ENCODE measurements around the gene CATSPERB.
"Not testable (repeated sequence)": the region's sequence is repeated elsewhere in the genome, so short reads cannot be mapped to it uniquely, and the experiment has no call there.

Gene CATSPERB

GRCh38 chr14:91595736-91596135 lies 136.2 kb downstream of the CATSPERB start:
- Histone ChIP-seq H3K36me3 (ENCODE audit: control insufficient read depth, insufficient read depth, low read length) (no peaks in the 10 kb centered on the region), H3K4me3 (ENCODE audit: insufficient read depth, low read depth, low read length) (no peak overlapping the region), H3K9me3 (ENCODE audit: control insufficient read depth, low read length) (no peaks in the 10 kb centered on the region), H3K4me1 (ENCODE audit: control insufficient read depth, insufficient read depth, low read length) (no peaks in the 10 kb centered on the region), H3K27ac (ENCODE audit: insufficient read depth, low read depth, low read length, poor library complexity, severe bottlenecking) (no peak overlapping the region), H3K27me3 (ENCODE audit: control insufficient read depth, insufficient read depth, low read length, poor library complexity, severe bottlenecking) (no peaks in the 10 kb centered on the region)
- 92 to 93% methylated on average over 1 of the region's 1 CpG for WGBS, 2 experiments

GRCh38 chr14:91593957-91594356 lies 137.9 kb downstream of the CATSPERB start:
- WGBS, 2 experiments: 89 to 100% methylated on average over 1 of the region's 2 CpGs
- H3K27me3 ChIP-seq (ENCODE audit: control insufficient read depth, insufficient read depth, low read length, poor library complexity, severe bottlenecking); H3K9me3 ChIP-seq (ENCODE audit: control insufficient read depth, low read length); H3K4me1 ChIP-seq (ENCODE audit: control insufficient read depth, insufficient read depth, low read length); H3K36me3 ChIP-seq (ENCODE audit: control insufficient read depth, insufficient read depth, low read length); H3K4me3 ChIP-seq (ENCODE audit: insufficient read depth, low read depth, low read length); H3K27ac ChIP-seq (ENCODE audit: insufficient read depth, low read depth, low read length, poor library complexity, severe bottlenecking): not testable (repeated sequence)

GRCh38 chr14:91586410-91586809 lies 145.5 kb downstream of the CATSPERB start:
- 100% methylated on average over 1 of the region's 1 CpG; no CpG with 5 or more reads in 1 of the 2 experiments for whole genome bisulfite sequencing, 2 experiments
- Histone ChIP-seq H3K27me3 (ENCODE audit: control insufficient read depth, insufficient read depth, low read length, poor library complexity, severe bottlenecking) (peaks cover 3% of the 10 kb centered on the region), H3K36me3 (ENCODE audit: control insufficient read depth, insufficient read depth, low read length) (no peaks in the 10 kb centered on the region), H3K9me3 (ENCODE audit: control insufficient read depth, low read length) (no peaks in the 10 kb centered on the region), H3K4me3 (ENCODE audit: insufficient read depth, low read depth, low read length) (no peak overlapping the region), H3K4me1 (ENCODE audit: control insufficient read depth, insufficient read depth, low read length) (no peaks in the 10 kb centered on the region), H3K27ac (ENCODE audit: insufficient read depth, low read depth, low read length, poor library complexity, severe bottlenecking) (no peak overlapping the region)

- no peaks in the 10 kb centered on the region for H3K4me1 ChIP-seq (ENCODE audit: control insufficient read depth, insufficient read depth, low read length)
Observed at GRCh38 chr14:91585856-91586255, 146.0 kb downstream of the CATSPERB start.

GRCh38 chr14:91582761-91583160 lies 149.1 kb downstream of the CATSPERB start:
- H3K36me3 ChIP-seq (ENCODE audit: control insufficient read depth, insufficient read depth, low read length): no peaks in the 10 kb centered on the region
- peaks cover 9% of the 10 kb centered on the region for H3K27me3 ChIP-seq (ENCODE audit: control insufficient read depth, insufficient read depth, low read length, poor library complexity, severe bottlenecking)
- H3K4me1 ChIP-seq (ENCODE audit: control insufficient read depth, insufficient read depth, low read length): no peaks in the 10 kb centered on the region
- H3K27ac ChIP-seq (ENCODE audit: insufficient read depth, low read depth, low read length, poor library complexity, severe bottlenecking): no peak overlapping the region
- 87 to 94% methylated on average over 3 of the region's 3 CpGs for WGBS, 2 experiments
- no peaks in the 10 kb centered on the region for H3K9me3 ChIP-seq (ENCODE audit: control insufficient read depth, low read length)
- no peak overlapping the region for H3K4me3 ChIP-seq (ENCODE audit: insufficient read depth, low read depth, low read length)

More at GRCh38 chr14:91585856-91586255, 146.0 kb downstream of the CATSPERB start:
- Histone ChIP-seq H3K4me3 (ENCODE audit: insufficient read depth, low read depth, low read length) (no peak overlapping the region), H3K9me3 (ENCODE audit: control insufficient read depth, low read length) (no peaks in the 10 kb centered on the region), H3K36me3 (ENCODE audit: control insufficient read depth, insufficient read depth, low read length) (no peaks in the 10 kb centered on the region), H3K27me3 (ENCODE audit: control insufficient read depth, insufficient read depth, low read length, poor library complexity, severe bottlenecking) (peaks cover 3% of the 10 kb centered on the region), H3K27ac (ENCODE audit: insufficient read depth, low read depth, low read length, poor library complexity, severe bottlenecking) (no peak overlapping the region)

GRCh38 chr14:91580876-91581577 lies 150.9 kb downstream of the CATSPERB start:
- no peak overlapping the region for H3K4me3 ChIP-seq (ENCODE audit: insufficient read depth, low read depth, low read length)
- 59 to 60% methylated on average over 8 of the region's 8 CpGs for WGBS, 2 experiments
- no peak overlapping the region for H3K27ac ChIP-seq (ENCODE audit: insufficient read depth, low read depth, low read length, poor library complexity, severe bottlenecking)

GRCh38 chr14:91577632-91578233 lies 154.2 kb downstream of the CATSPERB start:
- 85% methylated on average over 30 of the region's 30 CpGs for WGBS, 2 experiments
- Histone ChIP-seq H3K27me3 (ENCODE audit: control insufficient read depth, insufficient read depth, low read length, poor library complexity, severe bottlenecking) (peaks cover 41% of the 10 kb centered on the region), H3K27ac (ENCODE audit: insufficient read depth, low read depth, low read length, poor library complexity, severe bottlenecking) (no peak overlapping the region)

More at GRCh38 chr14:91580876-91581577, 150.9 kb downstream of the CATSPERB start:
- peaks cover 9% of the 10 kb centered on the region for H3K27me3 ChIP-seq (ENCODE audit: control insufficient read depth, insufficient read depth, low read length, poor library complexity, severe bottlenecking)
- H3K36me3 ChIP-seq (ENCODE audit: control insufficient read depth, insufficient read depth, low read length): no peaks in the 10 kb centered on the region
- H3K4me1 ChIP-seq (ENCODE audit: control insufficient read depth, insufficient read depth, low read length): no peaks in the 10 kb centered on the region
- peaks cover 2% of the 10 kb centered on the region for H3K9me3 ChIP-seq (ENCODE audit: control insufficient read depth, low read length)

GRCh38 chr14:91575469-91576208 lies 156.2 kb downstream of the CATSPERB start:
- H3K36me3 ChIP-seq (ENCODE audit: control insufficient read depth, insufficient read depth, low read length): no peaks in the 10 kb centered on the region
- H3K27me3 ChIP-seq (ENCODE audit: control insufficient read depth, insufficient read depth, low read length, poor library complexity, severe bottlenecking): peaks cover 60% of the 10 kb centered on the region
- 40 to 45% methylated on average over 13 of the region's 13 CpGs for WGBS, 2 experiments
- H3K4me1 ChIP-seq (ENCODE audit: control insufficient read depth, insufficient read depth, low read length): peaks cover 19% of the 10 kb centered on the region
- no peak overlapping the region for H3K4me3 ChIP-seq (ENCODE audit: insufficient read depth, low read depth, low read length)
- no peak overlapping the region for H3K27ac ChIP-seq (ENCODE audit: insufficient read depth, low read depth, low read length, poor library complexity, severe bottlenecking)
- peaks cover 2% of the 10 kb centered on the region for H3K9me3 ChIP-seq (ENCODE audit: control insufficient read depth, low read length)

More at GRCh38 chr14:91577632-91578233, 154.2 kb downstream of the CATSPERB start:
- no peaks in the 10 kb centered on the region for H3K36me3 ChIP-seq (ENCODE audit: control insufficient read depth, insufficient read depth, low read length)
- H3K4me3 ChIP-seq (ENCODE audit: insufficient read depth, low read depth, low read length): no peak overlapping the region
- peaks cover 19% of the 10 kb centered on the region for H3K4me1 ChIP-seq (ENCODE audit: control insufficient read depth, insufficient read depth, low read length)
- H3K9me3 ChIP-seq (ENCODE audit: control insufficient read depth, low read length): peaks cover 2% of the 10 kb centered on the region

GRCh38 chr14:91573894-91574837 lies 157.7 kb downstream of the CATSPERB start:
- peaks cover 62% of the 10 kb centered on the region for H3K27me3 ChIP-seq (ENCODE audit: control insufficient read depth, insufficient read depth, low read length, poor library complexity, severe bottlenecking)
- 2 to 3% methylated on average over 59 of the region's 59 CpGs for WGBS, 2 experiments

More at GRCh38 chr14:91573894-91574837, 157.7 kb downstream of the CATSPERB start:
- Histone ChIP-seq H3K4me1 (ENCODE audit: control insufficient read depth, insufficient read depth, low read length) (peaks cover 19% of the 10 kb centered on the region), H3K36me3 (ENCODE audit: control insufficient read depth, insufficient read depth, low read length) (no peaks in the 10 kb centered on the region), H3K4me3 (ENCODE audit: insufficient read depth, low read depth, low read length) (peak overlapping the region; percentile 37), H3K9me3 (ENCODE audit: control insufficient read depth, low read length) (peaks cover 2% of the 10 kb centered on the region), H3K27ac (ENCODE audit: insufficient read depth, low read depth, low read length, poor library complexity, severe bottlenecking) (no peak overlapping the region)
